SHP77 treated with DMSO at 0.1 percent for 48 hours (cell line): ENCODE measurements around the gene BDP1.
"Not testable (repeated sequence)": the region's sequence is repeated elsewhere in the genome, so short reads cannot be mapped to it uniquely, and the experiment has no call there.

Experiments
- DNase-seq: peaks from one replicate; lab custom pipeline; 2025; lab: John Stamatoyannopoulos, UW

The BDP1 gene

DNA sequence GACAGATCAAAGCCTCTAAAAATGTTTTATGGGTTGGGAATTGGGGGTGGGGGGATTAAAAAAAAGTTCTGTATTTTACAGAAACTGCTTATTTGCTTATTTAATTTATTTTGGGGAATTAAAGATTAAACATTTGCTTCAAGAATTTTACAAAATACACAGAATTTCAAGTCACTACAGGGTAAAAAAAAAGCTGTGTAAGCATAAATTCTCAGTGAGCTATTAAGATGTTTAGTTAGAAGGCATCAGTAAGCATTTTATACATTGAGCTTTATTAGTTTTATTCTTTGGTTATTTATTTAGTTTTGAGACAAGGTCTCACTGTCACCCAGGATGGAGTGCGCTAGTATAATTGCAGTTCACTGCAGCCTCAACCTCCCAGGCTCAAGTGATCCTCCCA is 5.2 kb downstream of the BDP1 start:
- DNase-seq, result no peak

DNA sequence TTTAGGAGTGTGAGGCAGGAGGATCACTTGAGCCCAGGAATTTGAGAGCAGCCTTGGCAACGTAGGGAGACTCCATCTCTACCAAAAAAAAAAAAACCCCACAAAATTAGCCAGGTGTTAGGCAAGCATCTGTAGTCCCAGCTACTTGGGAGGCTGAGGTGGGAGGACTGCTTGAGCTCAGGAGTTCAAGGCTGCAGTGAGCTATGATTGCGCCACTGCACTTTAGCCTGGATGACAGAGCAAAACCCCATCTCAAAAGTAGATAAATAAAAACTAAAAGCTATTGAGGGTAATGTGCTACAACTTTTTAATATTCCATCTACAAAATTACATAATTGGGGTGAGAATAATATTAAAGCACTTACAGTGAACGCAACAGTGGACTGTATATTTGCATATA is 5.9 kb downstream of the BDP1 start:
- DNase-seq, result no peak

DNA sequence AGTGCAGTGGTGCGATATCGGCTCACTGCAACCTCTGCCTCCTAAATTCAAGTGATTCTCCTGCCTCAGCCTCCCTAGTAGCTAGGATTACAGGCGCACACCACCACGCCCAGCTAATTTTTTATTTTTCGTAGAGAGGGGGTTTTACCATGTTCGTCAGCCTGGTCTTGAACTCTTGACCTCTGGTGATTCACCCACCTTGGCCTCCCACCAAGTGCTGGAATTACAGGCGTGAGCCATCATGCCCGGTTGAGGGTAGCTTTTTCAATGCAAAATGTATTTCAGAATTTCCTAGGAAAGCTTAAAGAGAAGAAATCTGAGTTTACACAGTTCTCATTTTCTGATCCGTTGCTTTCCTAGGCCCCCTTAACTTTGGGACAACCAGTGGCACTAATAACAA is 15.7 kb downstream of the BDP1 start:
- DNase-seq, result no peak

DNA sequence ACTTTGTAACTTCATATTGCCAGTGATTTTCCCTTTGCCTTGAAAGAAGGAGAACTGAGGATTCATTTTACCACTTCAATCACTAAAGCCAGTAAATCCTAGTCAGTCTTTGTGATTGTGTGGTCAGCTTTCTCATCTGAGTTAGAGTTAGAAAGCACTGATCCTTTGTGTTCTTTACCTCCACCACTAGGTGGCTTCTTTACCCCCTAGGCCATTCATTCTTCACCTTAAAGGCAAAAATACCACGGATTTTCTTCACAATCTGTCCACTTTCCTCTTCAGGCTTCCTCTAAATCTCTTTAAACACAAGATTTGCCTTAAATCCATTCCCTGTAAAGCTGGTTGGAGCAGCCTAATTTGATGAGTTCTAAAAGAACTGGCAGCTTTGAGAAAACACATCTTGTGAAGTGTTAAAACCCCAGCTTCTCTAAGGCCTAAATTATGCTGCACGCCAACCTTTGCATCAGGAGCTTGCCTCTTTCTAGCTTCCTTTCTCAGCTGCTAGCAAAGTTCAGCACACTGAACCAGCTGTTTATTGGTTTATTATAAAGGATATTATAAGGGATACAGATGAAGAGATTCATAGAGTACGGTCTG is 20.4 kb downstream of the BDP1 start:
- DNase-seq, result no peak

DNA sequence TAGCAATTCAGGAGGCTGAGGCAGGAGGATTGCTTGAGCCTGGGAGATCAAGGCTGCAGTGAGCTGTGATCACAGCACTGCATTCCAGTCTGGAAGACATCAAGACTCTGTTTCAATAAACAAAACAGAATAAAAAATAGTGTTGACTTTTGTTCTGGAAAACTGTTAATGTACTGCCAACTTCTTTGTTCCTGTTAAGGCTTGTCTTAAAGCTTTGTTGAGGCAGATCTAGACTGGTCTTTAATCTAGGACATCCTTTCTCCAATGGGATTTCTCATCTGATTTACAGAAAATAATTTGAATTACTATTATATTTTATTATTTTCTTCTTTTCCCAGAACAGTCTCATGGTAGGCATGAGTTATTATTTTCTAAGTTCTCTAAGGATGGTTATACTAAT is 26.0 kb downstream of the BDP1 start:
- no peak for DNase-seq

DNA sequence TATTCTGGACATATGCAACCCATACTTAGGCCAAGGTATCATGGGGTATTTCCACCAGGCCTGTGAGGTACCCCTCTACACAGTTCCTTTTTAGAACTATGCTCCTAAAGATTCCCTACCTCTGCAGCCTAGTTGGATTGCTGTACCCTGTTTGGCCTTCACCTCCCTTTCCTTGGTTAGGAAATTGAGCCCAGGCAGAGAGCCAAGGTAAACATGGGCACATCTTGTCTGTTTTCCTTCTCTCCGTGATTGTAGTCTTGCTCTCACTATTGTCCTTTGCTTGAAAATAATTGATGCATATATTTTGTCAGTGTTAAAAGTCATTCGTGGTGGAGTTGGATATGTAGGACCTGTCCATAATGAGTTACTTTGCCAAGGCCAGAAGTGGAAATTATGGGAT is 26.7 kb downstream of the BDP1 start:
- DNase-seq, result no peak

DNA sequence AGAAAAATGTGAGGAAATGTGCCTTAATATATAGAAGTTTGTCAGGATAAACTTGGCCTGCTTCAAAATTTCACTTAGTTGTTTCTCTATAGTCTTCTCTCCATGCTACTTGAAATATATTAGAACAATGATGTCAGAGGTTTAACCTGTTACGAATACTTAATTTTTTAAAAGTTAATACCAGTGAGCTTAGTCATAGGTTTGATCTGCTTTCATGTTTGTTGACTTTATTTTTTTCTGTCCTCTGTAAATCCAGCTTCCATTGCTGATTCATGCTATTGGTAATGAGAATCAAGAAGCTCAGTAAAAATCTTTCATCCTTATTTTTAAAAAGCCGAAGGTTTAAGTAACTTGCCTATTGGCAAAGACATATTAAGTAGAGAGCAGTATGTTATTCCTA is 27.9 kb downstream of the BDP1 start:
- DNase-seq, result no peak

DNA sequence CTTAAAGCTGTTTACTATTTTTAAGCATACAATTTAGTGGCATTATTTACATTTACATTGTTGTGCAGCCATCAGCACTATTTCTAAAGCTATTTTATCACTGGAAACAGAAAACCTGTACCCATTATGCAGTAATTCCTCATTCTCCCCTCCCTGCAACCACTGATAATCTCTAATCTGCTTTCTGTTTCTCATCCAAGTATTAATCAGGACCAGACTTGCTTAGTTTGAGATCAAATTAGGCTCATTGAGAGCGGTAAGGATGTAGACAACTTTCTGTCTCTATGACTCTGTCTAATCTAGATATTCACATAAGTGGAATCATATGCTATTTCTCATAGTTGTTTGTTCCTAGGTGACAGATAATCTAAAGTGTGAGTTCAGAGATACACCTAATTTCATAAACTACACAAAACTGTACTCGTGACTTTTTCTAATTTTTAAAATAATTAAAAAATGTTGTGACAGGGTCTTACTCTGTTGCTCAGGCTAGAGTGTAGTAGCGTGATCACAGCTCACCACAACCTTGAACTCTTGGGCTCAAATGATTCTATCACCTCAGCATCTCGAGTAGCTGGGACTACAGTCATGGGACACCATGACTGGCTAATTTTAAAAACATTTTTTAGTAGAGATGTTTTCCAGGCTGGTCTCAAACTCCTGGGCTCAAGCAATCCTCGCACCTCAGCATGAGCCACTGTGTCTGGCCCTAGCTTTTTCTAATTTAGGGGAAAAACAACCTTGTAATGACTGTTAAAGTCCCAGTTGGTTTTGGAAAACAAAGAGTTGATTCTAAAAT is 37.6 kb downstream of the BDP1 start:
- no peak for DNase-seq

DNA sequence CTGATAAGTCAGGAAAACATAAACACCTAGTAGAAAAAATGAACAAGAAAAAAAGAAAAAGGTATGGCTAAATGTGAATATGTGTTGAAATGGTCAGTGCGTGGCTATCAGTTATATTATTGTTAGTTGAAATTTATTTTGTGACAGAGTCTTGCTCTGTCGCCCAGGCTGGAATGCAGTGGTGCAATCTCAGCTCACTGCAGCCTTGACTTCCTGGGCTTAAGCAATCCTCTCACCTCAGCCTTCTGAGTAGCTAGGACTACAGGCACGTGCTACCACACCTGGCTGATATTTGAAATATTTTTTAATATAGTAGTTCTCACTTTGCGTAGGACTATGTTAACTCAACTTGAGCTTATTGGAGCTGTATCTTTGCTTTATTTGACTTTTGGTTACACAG is 38.8 kb downstream of the BDP1 start:
- not testable (repeated sequence) for DNase-seq

DNA sequence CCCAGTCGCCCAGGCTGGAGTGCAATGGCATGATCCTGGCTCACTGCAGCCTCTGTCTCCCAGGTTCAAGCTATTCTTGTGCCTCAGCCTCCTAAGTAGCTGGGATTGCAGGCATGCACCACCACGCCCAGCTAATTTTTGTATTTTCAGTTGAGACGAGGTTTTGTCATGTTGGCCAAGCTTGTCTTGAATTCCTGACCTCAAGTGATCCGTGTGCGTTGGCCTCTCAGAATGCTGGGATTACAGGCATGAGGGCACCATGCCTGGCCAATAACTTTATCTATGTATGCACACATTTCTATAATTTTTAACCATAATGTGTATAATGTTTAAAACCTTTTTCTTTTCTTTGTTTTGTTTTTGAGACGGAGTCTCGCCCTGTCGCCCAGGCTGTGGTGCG is 43.3 kb downstream of the BDP1 start:
- DNase-seq, result not testable (repeated sequence)

DNA sequence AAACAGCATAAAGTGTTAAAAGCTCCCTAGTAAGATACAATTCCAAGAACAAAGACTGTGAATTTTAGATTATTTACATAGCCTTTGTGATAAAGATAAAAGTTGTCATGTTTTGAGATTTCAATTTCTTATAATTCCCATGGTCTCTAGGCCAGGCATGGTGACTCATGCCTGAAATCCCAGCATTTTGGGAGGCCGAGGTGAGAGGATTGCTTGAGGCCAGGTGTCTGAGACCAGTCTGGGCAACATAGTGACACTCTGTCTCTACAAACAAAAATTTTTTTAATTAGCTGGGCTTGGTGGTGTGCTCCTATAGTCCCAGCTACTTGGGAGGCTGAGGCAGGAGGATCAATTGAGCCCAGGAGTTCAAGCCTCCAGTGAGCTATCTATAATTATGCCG is 48.1 kb downstream of the BDP1 start:
- no peak for DNase-seq

DNA sequence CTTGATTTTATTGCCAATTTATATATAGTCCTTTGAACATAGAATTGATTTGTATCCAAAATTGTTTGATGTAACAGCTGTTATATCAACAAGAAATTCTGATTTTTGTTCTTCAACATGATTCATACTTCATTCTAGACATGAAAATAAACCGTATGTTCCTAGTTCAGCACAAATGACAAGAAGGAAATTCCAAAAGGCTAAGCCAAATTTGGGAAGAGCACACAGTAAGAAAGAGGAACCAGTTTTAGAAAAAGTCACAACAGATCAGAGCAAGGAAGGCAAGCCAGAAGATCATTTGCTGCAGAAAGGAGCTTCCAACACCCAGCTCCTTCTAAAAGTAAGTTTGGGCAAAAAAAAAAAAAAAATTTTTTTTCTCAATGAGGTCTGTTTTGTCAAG is 66.7 kb downstream of the BDP1 start:
- DNase-seq, result no peak

DNA sequence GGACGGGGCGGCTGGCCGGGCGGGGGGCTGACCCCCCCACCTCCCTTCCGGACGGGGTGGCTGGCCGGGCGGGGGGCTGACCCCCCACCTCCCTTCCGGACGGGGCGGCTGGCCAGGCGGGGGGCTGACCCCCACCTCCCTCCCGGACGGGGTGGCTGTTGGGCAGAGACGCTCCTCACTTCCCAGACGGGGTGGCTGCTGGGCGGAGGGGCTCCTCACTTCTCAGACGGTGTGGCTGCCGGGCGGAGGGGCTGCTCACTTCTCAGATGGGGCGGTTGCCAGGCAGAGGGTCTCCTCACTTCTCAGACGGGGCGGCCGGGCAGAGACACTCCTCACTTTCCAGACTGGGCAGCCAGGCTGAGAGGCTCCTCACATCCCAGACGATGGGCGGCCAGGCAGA is 70.2 kb downstream of the BDP1 start:
- not testable (repeated sequence) for DNase-seq

DNA sequence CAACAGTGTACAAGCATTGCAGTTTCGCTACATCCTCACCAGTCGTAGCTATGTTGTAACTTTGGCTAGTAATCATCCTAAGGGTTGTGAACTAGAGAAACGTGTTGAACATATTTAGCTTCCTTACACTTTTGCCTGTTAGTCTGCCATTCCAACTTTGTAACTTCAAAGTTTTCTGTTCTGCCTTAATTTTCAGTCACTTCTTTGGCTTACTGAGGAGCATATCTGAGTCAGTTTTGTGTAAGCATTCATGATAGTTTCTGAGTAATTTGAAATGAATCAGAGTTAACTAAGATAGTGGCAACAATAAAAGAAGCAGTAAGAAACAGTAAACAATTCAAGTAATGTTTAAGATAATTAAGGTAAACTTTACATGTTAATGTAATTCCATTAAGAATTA is 72.8 kb downstream of the BDP1 start:
- DNase-seq, result no peak

DNA sequence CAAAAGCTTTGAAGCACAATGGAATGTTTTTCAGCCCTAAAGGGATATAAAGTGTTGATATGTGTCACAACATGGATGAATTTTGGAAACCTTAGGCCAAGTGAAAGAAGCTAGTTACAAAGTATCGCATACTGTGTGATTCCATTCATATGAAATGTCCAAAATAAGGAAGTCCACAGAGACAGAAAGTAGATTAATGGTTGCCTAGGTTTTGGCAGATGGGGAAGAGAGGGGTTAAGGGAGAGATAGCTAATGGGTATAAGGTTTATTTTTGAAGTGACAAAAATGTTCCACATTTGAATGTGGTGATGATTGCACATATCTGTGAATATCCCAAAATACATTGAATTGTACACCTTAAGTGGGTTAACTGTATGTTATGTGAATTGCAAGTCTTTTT is 74.2 kb downstream of the BDP1 start:
- no peak for DNase-seq

DNA sequence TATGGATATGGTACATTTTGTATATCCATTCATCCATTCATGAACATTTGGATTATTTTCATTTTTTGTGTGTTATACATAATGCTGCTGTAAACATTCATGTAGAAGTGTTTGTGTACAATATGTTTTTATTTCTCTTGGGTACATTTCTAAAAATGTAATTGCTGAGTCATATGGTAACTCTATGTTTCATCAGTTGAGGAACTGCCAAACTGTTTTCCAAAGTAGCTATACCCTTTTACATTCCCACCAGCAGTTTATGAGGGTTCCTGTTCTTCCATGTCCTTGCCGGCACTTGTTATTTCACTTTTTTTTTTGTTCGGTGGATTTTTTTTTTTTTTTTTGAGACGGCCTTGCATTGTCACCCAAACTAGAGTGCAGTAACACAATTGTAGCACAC is 77.7 kb downstream of the BDP1 start:
- DNase-seq, result no peak

DNA sequence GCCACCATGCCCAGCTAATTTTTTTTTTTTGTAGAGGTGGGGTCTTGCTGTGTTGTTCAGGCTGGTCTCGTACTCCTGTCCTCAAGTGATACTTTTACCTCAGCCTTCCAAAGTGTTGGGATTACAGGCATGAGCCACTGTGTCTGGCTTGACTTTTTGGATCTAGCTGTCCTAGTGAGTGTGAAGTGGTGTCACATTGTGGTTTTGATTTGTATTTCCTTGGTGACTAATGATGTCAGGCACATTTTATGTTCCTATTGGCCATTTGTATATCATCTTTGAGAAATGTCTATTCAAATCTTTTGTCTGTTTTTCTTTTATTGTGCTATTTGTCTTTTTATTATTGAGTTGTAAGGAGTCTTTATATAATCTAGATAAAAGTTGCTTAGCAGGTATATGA is 78.2 kb downstream of the BDP1 start:
- no peak for DNase-seq

DNA sequence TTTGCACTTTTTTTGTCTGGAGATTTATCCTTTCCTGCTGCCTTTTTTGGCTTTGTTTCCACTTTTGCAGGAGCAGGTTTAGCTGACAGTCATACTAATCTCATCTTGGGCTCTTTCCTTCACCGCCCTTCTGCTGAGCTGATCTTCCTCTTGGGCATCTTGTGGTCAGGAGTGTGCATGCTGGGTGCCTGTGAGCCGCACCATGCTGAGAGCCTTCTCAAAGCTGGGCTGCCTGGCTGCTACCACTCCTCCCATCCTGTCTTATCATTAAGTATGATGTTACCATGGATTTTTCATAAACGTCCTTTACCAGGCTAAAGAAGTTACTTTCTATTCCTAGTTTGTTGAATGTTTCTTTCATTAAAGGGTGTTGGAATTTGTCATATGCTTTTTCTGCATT is 82.2 kb downstream of the BDP1 start:
- DNase-seq, result no peak

DNA sequence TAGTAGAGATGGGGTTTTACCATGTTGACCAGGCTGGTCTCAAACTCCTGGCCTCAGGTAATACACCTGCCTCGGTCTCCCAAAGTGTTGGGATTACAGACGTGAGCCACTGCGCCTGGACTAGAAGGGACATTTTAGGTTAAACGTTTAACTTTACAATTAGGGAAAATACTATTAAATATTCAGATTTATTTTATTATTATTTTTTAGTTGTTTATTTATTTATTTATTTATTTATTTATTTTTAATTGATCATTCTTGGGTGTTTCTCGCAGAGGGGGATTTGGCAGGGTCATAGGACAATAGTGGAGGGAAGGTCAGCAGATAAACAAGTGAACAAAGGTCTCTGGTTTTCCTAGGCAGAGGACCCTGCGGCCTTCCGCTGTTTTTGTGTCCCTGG is 95.4 kb downstream of the BDP1 start:
- not testable (repeated sequence) for DNase-seq

DNA sequence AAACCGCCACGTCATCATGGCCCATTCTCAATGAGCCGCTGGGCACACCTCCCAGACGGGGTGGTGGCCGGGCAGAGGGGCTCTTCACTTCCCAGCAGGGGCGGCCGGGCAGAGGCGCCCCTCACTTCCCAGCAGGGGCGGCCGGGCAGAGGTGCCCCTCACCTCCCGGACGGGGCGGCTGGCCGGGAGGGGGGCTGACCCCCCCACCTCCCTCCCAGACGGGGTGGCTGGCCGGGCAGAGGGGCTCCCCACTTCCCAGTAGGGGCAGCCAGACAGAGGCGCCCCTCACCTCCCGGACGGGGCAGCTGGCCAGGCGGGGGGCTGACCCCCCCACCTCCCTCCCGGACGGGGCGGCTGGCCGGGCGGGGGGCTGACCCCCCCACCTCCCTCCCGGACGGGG is 96.1 kb downstream of the BDP1 start:
- DNase-seq, result not testable (repeated sequence)

DNA sequence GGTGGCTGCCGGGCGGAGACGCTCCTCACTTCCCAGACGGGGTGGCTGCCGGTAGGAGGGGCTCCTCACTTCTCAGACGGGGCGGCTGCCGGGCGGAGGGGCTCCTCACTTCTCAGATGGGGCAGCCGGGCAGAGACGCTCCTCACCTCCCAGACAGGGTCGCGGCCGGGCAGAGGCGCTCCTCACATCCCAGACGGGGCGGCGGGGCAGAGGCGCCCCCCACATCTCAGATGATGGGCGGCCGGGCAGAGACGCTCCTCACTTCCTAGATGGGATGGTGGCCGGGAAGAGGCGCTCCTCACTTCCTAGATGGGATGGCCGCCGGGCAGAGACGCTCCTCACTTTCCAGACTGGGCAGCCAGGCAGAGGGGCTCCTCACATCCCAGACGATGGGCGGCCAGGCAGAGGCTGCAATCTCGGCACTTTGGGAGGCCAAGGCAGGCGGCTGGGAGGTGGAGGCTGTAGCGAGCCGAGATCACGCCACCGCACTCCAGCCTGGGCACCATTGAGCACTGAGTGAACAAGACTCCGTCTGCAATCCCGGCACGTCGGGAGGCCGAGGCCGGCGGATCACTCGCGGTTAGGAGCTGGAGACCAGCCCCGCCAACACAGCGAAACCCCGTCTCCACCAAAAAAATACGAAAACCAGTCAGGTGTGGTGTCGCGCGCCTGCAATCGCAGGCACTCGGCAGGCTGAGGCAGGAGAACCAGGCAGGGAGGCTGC is 96.7 kb downstream of the BDP1 start:
- not testable (repeated sequence) for DNase-seq

DNA sequence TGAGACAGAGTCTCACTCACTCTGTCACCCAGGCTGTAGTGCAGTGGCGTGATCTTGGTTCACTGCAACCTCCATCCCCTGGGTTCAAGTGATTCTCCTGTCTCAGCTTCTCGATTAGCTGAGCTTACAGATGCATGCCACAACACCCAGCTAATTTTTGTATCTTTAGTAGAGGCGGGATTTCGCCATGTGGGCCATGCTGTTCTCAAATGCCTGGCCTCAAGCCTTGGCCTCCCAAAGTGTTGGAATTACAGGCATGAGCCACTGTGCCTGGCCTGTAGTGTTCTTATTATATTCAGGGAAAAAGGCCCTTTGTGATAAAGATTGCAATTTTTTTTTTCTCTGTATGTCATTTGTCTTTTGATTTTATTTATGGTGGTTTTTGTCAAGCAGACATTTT is 107.7 kb downstream of the BDP1 start:
- DNase-seq, result no peak

DNA sequence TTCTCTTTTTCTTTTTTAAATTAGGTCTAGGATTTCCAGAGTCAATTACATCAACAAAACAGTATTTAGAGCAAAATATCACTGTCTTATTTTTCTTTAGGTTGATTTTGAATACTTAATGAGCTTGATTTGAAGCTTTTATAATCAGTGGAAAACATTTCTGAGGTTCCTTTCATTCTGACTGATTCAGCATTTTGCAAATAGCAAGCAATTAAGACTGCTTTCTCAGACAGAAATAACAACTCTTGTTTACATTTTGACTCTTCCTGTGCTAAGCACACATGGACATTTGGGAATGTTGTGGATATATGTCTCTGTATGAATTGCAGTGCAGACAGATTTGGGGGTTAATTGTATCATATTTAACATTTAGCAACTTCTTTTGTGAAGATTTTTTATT is 109.4 kb downstream of the BDP1 start:
- no peak for DNase-seq
